Measurements from ENCODE around the gene HOXD8.

HOXD8 gene

DNA sequence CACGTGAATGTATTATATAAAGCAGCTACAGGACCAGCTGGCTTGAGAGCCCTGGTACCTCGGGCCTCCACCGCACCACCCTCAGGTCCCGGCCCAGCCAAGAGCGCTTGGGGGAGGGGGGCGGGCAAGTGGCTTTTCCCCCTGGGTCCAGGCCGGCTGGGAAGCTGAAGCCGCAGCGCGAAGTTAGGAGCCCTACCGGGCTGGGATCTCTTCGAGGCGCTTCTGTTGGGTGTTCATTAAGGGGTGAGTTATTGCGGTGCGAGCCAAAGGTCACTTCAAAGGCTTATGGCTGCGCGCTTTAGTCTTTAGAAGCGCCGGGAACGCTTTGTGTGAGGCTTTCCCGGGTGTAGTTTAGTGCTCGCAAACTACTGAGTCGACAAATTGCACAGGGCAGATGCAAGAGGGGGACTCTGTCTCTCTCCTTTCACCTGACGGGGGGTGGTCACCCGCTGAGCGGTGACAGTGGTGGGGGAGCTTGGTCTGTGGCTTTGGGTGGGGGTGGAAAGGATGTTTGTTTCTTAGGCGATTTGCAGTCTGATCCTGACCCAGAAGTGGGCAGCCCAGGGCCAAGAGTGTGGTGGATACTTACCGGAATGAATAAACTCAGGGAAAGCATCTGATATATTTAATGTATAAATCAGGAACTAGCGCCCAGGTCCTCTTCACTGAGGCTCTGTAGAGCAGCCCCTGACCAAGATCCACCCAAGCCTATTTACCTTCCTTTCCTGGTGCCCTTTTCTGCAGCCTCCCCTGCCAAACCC is 33.6 kb downstream of the HOXD8 start:
- TF ChIP-seq FOXA1 (IDR thresholded peaks at IDR 0.05) (no peak), ZNF384 (IDR thresholded peaks at IDR 0.05) (no peak), HDGF (IDR thresholded peaks at IDR 0.05; ENCODE audit: borderline replicate concordance) (no peak)
- ChIA-PET POLR2A (no interaction called here), CTCF (interaction anchor here (0.9 to 1.1 kb wide), 3 partner anchors 16 to 491 kb away, joined by 3 to 4 read pairs (median 3); no protein-coding TSS in a partner anchor)

DNA sequence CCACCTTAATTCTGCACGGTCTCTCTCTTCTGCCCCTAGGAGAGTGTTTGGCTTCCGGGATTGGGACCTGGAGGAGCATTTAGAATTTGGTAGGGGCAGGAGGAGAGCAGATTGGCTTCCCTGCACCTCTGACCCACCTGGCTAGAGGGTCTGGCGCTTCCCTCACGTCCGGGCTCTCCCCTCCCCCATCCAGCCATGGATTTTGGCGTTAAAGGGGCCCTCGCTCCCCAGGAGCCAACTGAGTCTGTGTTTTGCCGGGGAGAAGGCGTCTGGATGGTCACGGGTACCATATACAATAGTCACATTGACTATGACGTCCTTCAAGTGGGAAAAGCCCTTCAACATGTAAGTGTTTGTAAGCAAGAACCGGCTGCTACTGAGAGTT is 34.2 kb downstream of the HOXD8 start:
- ChIA-PET CTCF (interaction anchor here (0.5 kb wide), 1 partner anchor 89 kb away, joined by 3 read pairs; no protein-coding TSS in a partner anchor), POLR2A (no interaction called here)
- DNase-seq (ENCODE audit: extremely low spot score) = no peak
- TF ChIP-seq SP1 (IDR thresholded peaks at IDR 0.05) (no peak), FOXM1 (IDR thresholded peaks at IDR 0.05; ENCODE audit: borderline replicate concordance) (no peak), ZNF384 (IDR thresholded peaks at IDR 0.05) (no peak), FOXK2 (IDR thresholded peaks at IDR 0.05) (no peak), BHLHE40 (IDR thresholded peaks at IDR 0.05; ENCODE audit: borderline replicate concordance) (no peak), FOXA1 (IDR thresholded peaks at IDR 0.05) (no peak), SUZ12 (IDR thresholded peaks at IDR 0.05) (no peak), NFRKB (IDR thresholded peaks at IDR 0.05) (no peak), CTBP1 (IDR thresholded peaks at IDR 0.05; ENCODE audit: borderline replicate concordance) (no peak), HDGF (IDR thresholded peaks at IDR 0.05; ENCODE audit: borderline replicate concordance) (no peak), ARNT (IDR thresholded peaks at IDR 0.05) (no peak), L3MBTL2 (conservative IDR thresholded peaks at IDR 0.05) (no peak), ELF4 (IDR thresholded peaks at IDR 0.05) (no peak), TARDBP (IDR thresholded peaks at IDR 0.05) (no peak), LEF1 (IDR thresholded peaks at IDR 0.05; ENCODE audit: borderline replicate concordance) (no peak)
- TF ChIP-seq, protein P1, sequence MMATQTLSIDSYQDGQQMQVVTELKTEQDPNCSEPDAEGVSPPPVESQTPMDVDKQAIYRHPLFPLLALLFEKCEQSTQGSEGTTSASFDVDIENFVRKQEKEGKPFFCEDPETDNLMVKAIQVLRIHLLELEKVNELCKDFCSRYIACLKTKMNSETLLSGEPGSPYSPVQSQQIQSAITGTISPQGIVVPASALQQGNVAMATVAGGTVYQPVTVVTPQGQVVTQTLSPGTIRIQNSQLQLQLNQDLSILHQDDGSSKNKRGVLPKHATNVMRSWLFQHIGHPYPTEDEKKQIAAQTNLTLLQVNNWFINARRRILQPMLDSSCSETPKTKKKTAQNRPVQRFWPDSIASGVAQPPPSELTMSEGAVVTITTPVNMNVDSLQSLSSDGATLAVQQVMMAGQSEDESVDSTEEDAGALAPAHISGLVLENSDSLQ (IDR thresholded peaks at IDR 0.05) = no peak

More for the DNA sequence above, 33.6 kb downstream of the HOXD8 start:
- DNase-seq (ENCODE audit: extremely low spot score) = no peak

DNA sequence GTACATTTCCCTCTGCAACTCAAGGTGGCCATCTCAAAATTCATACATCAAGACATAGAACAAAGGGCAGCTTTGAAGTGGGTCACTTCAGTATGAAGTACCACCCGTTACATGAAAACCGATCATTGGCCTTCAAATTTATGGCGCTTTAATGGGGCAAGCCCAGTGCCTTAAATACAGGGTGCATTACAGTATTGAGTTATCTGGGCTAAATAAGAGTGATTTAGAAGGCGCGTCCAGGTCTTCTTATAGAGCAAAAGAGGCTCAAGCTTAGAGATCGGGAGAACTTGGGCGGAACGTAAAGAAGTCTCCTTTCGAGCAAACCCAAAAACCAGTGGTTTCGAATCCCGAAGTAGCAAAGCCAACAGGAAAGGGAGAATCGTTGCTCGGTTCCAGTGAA is 34.7 kb downstream of the HOXD8 start:
- no peak for TF ChIP-seq FOXA1 (IDR thresholded peaks at IDR 0.05)
- no peak for TF ChIP-seq SP1 (IDR thresholded peaks at IDR 0.05)
- TF ChIP-seq FOXM1 (IDR thresholded peaks at IDR 0.05; ENCODE audit: borderline replicate concordance) = no peak
- TF ChIP-seq ELF4 (IDR thresholded peaks at IDR 0.05) = no peak
- TF ChIP-seq BHLHE40 (IDR thresholded peaks at IDR 0.05; ENCODE audit: borderline replicate concordance) = no peak
- TF ChIP-seq, protein P1 (IDR thresholded peaks at IDR 0.05) = no peak
- no peak for TF ChIP-seq TARDBP (IDR thresholded peaks at IDR 0.05)
- no peak for TF ChIP-seq HDGF (IDR thresholded peaks at IDR 0.05; ENCODE audit: borderline replicate concordance)
- TF ChIP-seq NFRKB (IDR thresholded peaks at IDR 0.05) = no peak
- no peak for TF ChIP-seq ZNF384 (IDR thresholded peaks at IDR 0.05)
- no peak for TF ChIP-seq LEF1 (IDR thresholded peaks at IDR 0.05; ENCODE audit: borderline replicate concordance)
- ChIA-PET POLR2A (interaction anchor here (0.9 to 2.6 kb wide), 3 partner anchors 10 to 105 kb away, joined by 3 to 11 read pairs (median 5); partner anchors contain the start of genes HOXD1 and MTX2), CTCF (interaction anchor here (0.5 kb wide), 1 partner anchor 89 kb away, joined by 3 read pairs; no protein-coding TSS in a partner anchor)
- DNase-seq (ENCODE audit: extremely low spot score) = no peak

GRCh38 chr2:176164611-176165369 is 35.3 kb downstream of the HOXD8 start:
- no peak for TF ChIP-seq ARNT (IDR thresholded peaks at IDR 0.05)
- TF ChIP-seq TARDBP (IDR thresholded peaks at IDR 0.05) = no peak
- TF ChIP-seq L3MBTL2 (conservative IDR thresholded peaks at IDR 0.05) = no peak
- no peak for TF ChIP-seq SUZ12 (IDR thresholded peaks at IDR 0.05)
- TF ChIP-seq LEF1 (IDR thresholded peaks at IDR 0.05; ENCODE audit: borderline replicate concordance) = no peak
- TF ChIP-seq, protein P1 (IDR thresholded peaks at IDR 0.05) = peak; percentile 40; the same call in 1 of the 2 replicates
- TF ChIP-seq FOXK2 (IDR thresholded peaks at IDR 0.05) = no peak
- no peak for TF ChIP-seq NFRKB (IDR thresholded peaks at IDR 0.05)
- no peak for TF ChIP-seq FOXM1 (IDR thresholded peaks at IDR 0.05; ENCODE audit: borderline replicate concordance)
- no peak for DNase-seq (ENCODE audit: extremely low spot score)
- ChIA-PET POLR2A (interaction anchor here (0.9 to 2.6 kb wide), 3 partner anchors 10 to 105 kb away, joined by 3 to 11 read pairs (median 5); partner anchors contain the start of genes HOXD1 and MTX2), CTCF (no interaction called here)

DNA sequence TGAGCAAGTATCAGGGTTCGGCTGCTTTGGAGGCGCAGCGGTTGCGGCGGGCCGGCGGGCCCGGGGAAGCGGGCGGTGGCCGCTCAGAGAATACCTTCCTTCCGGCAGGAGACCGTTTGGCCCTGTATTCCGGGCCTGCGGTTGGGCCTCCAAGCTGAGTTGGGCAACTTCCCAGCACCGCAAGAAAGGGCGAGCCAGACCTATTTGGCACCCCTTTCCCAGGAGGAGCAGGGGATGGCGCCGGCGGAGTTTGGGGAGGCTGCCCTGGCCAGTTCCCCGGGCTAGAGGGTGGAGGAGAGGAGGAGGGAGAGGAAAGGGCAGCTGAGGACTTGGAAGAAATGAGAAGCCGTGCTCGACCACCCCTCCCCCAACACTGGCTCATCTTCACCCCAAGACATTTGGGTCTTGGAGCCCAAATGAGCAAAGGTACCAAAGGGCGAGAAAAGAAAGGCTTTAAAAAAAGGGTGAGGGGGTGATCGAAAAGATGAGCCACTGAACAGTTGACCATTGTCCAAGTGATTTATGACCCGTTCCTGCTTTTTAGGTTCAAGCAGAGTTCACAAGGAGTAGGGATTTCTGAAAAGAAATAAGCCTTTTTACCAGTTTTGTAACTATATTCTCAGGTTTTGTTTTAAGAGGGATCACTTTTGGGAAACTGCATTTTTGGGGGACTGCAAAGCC is 36.0 kb downstream of the HOXD8 start:
- ChIA-PET CTCF (no interaction called here), POLR2A (interaction anchor here (1.7 to 2.6 kb wide), 2 partner anchors 9 to 104 kb away, joined by 5 to 11 read pairs; partner anchors contain the start of gene MTX2)
- no peak for DNase-seq (ENCODE audit: extremely low spot score)
- TF ChIP-seq SP1 (IDR thresholded peaks at IDR 0.05) (no peak), HDGF (IDR thresholded peaks at IDR 0.05; ENCODE audit: borderline replicate concordance) (no peak), TARDBP (IDR thresholded peaks at IDR 0.05) (no peak), ELF4 (IDR thresholded peaks at IDR 0.05) (no peak), SUZ12 (IDR thresholded peaks at IDR 0.05) (no peak)
- TF ChIP-seq, protein P1 (IDR thresholded peaks at IDR 0.05) = peak; percentile 67
